ENCODE results near the gene PAXX.

The PAXX gene

GRCh38 chr9:137015540-137015930 lies 23.3 kb downstream of the PAXX start:
- no peak for DNase-seq (ENCODE audit: low read depth)
- TF ChIP-seq CTCF (IDR thresholded peaks at IDR 0.05; ENCODE audit: low read length, missing control alignments), result no peak
- H3K4me3 ChIP-seq (replicated peaks; ENCODE audit: low read depth, low read length), result no peak overlapping the region

GRCh38 chr9:137015976-137016375 lies 23.8 kb downstream of the PAXX start:
- no peak overlapping the region for H3K4me3 ChIP-seq (replicated peaks; ENCODE audit: low read depth, low read length)

GRCh38 chr9:137016436-137016835 lies 24.2 kb downstream of the PAXX start:
- TF ChIP-seq CTCF (IDR thresholded peaks at IDR 0.05; ENCODE audit: low read length, missing control alignments), result no peak
- no peak overlapping the region for H3K4me3 ChIP-seq (replicated peaks; ENCODE audit: low read depth, low read length)
- no peak for DNase-seq (ENCODE audit: low read depth)

More at GRCh38 chr9:137015976-137016375, 23.8 kb downstream of the PAXX start:
- DNase-seq (ENCODE audit: low read depth), result no peak
- no peak for TF ChIP-seq CTCF (IDR thresholded peaks at IDR 0.05; ENCODE audit: low read length, missing control alignments)

- no peak for TF ChIP-seq CTCF (IDR thresholded peaks at IDR 0.05; ENCODE audit: low read length, missing control alignments)
- no peak for DNase-seq (ENCODE audit: low read depth)
- no peak overlapping the region for H3K4me3 ChIP-seq (replicated peaks; ENCODE audit: low read depth, low read length)
These were observed 24.8 kb downstream of the PAXX start for GRCh38 chr9:137017071-137017470.

GRCh38 chr9:137017791-137018497 lies 25.7 kb downstream of the PAXX start:
- no peak overlapping the region for H3K4me3 ChIP-seq (replicated peaks; ENCODE audit: low read depth, low read length)
- no peak for DNase-seq (ENCODE audit: low read depth)
- TF ChIP-seq CTCF (IDR thresholded peaks at IDR 0.05; ENCODE audit: low read length, missing control alignments), result no peak

- DNase-seq (ENCODE audit: low read depth), result no peak
- TF ChIP-seq CTCF (IDR thresholded peaks at IDR 0.05; ENCODE audit: low read length, missing control alignments), result no peak
- H3K4me3 ChIP-seq (replicated peaks; ENCODE audit: low read depth, low read length), result no peak overlapping the region
These were observed 26.7 kb downstream of the PAXX start for GRCh38 chr9:137018761-137019559.
